GM23338 (cell line): ENCODE data around the gene CAMTA1.

ENCODE experiments used
- CREB1 ChIP-seq: fragments of 250-450 bp; sonication (Bioruptor Pico); IDR thresholded peaks from 2 replicates; pipeline ENCODE4 v1.5.0; 2020; ENCODE audit warnings: low read depth, mild to moderate bottlenecking, moderate library complexity
- CTCF ChIP-seq, 2 experiments: fragments of 200-600 bp in 1 of 2; sonication (generic) in 1 of 2; conservative IDR thresholded peaks; 2 replicates each; pipeline versions ENCODE4 v1.5.1 to v1.6.1; 2016 to 2017; ENCODE audit warnings: antibody characterized with exemption in 2 of 2, low read depth in 2 of 2, mild to moderate bottlenecking in 2 of 2, moderate library complexity in 1 of 2
- ETS1 ChIP-seq: IDR thresholded peaks from 2 replicates; pipeline ENCODE4 v1.6.1; 2016; ENCODE audit warnings: antibody characterized with exemption
- EZH2 ChIP-seq: fragments of 200-600 bp; sonication (generic); IDR thresholded peaks from one replicate; pipeline ENCODE4 v1.8.0; 2017; ENCODE audit warnings: antibody characterized with exemption, mild to moderate bottlenecking, low read depth; ENCODE audit not compliant: unreplicated experiment
- EZH2phosphoT487 ChIP-seq: fragments of 200-600 bp; sonication (generic); IDR thresholded peaks from one replicate; pipeline ENCODE4 v1.8.1; 2018; ENCODE audit warnings: antibody characterized with exemption; ENCODE audit not compliant: unreplicated experiment
- JUNB ChIP-seq: IDR thresholded peaks from one replicate; pipeline ENCODE4 v1.6.1; 2016; ENCODE audit warnings: antibody characterized with exemption; ENCODE audit not compliant: unreplicated experiment
- NANOG ChIP-seq: IDR thresholded peaks from 2 replicates; pipeline ENCODE4 v1.6.1; 2016; ENCODE audit warnings: antibody characterized with exemption, borderline replicate concordance
- POLR2AphosphoS5 ChIP-seq: IDR thresholded peaks from 2 replicates; pipeline ENCODE4 v1.6.1; 2016; ENCODE audit warnings: antibody characterized with exemption, low read depth
- REST ChIP-seq: IDR thresholded peaks from one replicate; pipeline ENCODE4 v1.6.1; 2018; ENCODE audit warnings: antibody characterized with exemption; ENCODE audit not compliant: unreplicated experiment
- STAT1 ChIP-seq: IDR thresholded peaks from one replicate; pipeline ENCODE4 v1.6.1; 2016; ENCODE audit warnings: antibody characterized with exemption; ENCODE audit not compliant: unreplicated experiment
- ZNF114 ChIP-seq: fragments of 250-450 bp; sonication (Bioruptor Pico); IDR thresholded peaks from 2 replicates; pipeline ENCODE4 v1.5.0; 2020; ENCODE audit warnings: mild to moderate bottlenecking, moderate library complexity
- ZNF331 ChIP-seq: fragments of 250-450 bp; sonication (Bioruptor Pico); IDR thresholded peaks from 2 replicates; pipeline ENCODE4 v1.5.0; 2020; ENCODE audit warnings: low read depth, mild to moderate bottlenecking, moderate library complexity
- ZNF462 ChIP-seq: fragments of 250-450 bp; sonication (Bioruptor Pico); IDR thresholded peaks from 2 replicates; pipeline ENCODE4 v1.5.0; 2020; ENCODE audit warnings: mild to moderate bottlenecking, moderate library complexity

GRCh38 chr1:7076117-7076516, 290.9 kb downstream of the CAMTA1 start:
- no peak for TF ChIP-seq POLR2AphosphoS5
- TF ChIP-seq CTCF (conservative IDR thresholded peaks at IDR 0.05; ENCODE audit: low read depth in 2 of 2): no peak
- no peak for TF ChIP-seq CREB1 (CRISPR knock-in tag)
- no peak for TF ChIP-seq REST
- no peak for TF ChIP-seq EZH2phosphoT487
- no peak for TF ChIP-seq NANOG
- no peak for TF ChIP-seq EZH2
- TF ChIP-seq ETS1: no peak
- no peak for TF ChIP-seq ZNF114
- TF ChIP-seq JUNB: no peak
- no peak for TF ChIP-seq STAT1
- TF ChIP-seq ZNF331 (CRISPR knock-in tag): no peak
- no peak for TF ChIP-seq ZNF462
